OCI-LY7 (cell line): ENCODE results near the gene HRH3. TPM values are rescaled to one million over a fixed set of nuclear protein-coding genes. Genes with fewer than 3 reads are reported as not detected.

Experiments used
- BruUV-seq: library from RNA; stranded (reverse); fragments of 400-500 nt; replicated peaks from 2 replicates; lab custom pipeline; 2021; lab: Mats Ljungman, UMichigan
- CTCF ChIA-PET: fragments of 300-600 bp; sonication (Branson Sonifier 250); formaldehyde crosslinking; loops from one replicate; lab custom pipeline; 2022; ENCODE audit warnings: antibody characterized with exemption; ENCODE audit not compliant: unreplicated experiment; lab: Charles Lee
- POLR2A ChIA-PET: fragments of 300-600 bp; sonication (Branson Sonifier 250); formaldehyde crosslinking; loops from one replicate; lab custom pipeline; 2022; ENCODE audit warnings: antibody characterized with exemption; lab: Charles Lee
- DNase-seq: peaks from one replicate; pipeline ENCODE4 v3.0.0-alpha.2; 2015; ENCODE audit warnings: low spot score
- H2AFZ ChIP-seq: fragments of 200-600 bp; sonication (generic), shearing (Covaris generic); 2 replicates; pipeline ENCODE4 v1.6.1; 2014; ENCODE audit warnings: mild to moderate bottlenecking, antibody characterized with exemption, low read length, moderate library complexity
- H3K27ac ChIP-seq: fragments of 200-600 bp; sonication (generic); 2 replicates; pipeline ENCODE4 v1.5.1; 2014; ENCODE audit warnings: mixed run types, low read depth, mild to moderate bottlenecking, moderate library complexity, low read length, inconsistent platforms; ENCODE audit not compliant: poor library complexity, severe bottlenecking
- H3K36me3 ChIP-seq: fragments of 200-600 bp; sonication (generic); 2 replicates; pipeline ENCODE4 v1.6.1; 2014; ENCODE audit warnings: mild to moderate bottlenecking, antibody characterized with exemption, low read length, moderate library complexity, mixed read lengths; ENCODE audit not compliant: insufficient read depth
- H3K4me1 ChIP-seq: fragments of 200-600 bp; sonication (generic); 2 replicates; pipeline ENCODE4 v1.5.1; 2014; ENCODE audit warnings: mild to moderate bottlenecking, low read length; ENCODE audit not compliant: insufficient read depth, poor library complexity, severe bottlenecking
- H3K4me2 ChIP-seq: fragments of 200-600 bp; sonication (generic); 2 replicates; pipeline ENCODE4 v1.6.1; 2014; ENCODE audit warnings: mild to moderate bottlenecking, low read length
- H3K4me3 ChIP-seq: fragments of 200-600 bp; sonication (generic); 2 replicates; pipeline ENCODE4 v1.5.1; 2014; ENCODE audit warnings: mild to moderate bottlenecking, low read depth, low read length; ENCODE audit not compliant: poor library complexity, severe bottlenecking
- H3K79me2 ChIP-seq: fragments of 200-600 bp; sonication (generic); 2 replicates; pipeline ENCODE4 v1.6.1; 2016; ENCODE audit warnings: low read depth, mild to moderate bottlenecking, low read length, moderate library complexity, mixed read lengths; ENCODE audit not compliant: insufficient read depth
- H3K9me2 ChIP-seq: fragments of 200-600 bp; sonication (generic); 2 replicates; pipeline ENCODE4 v1.6.1; 2016; ENCODE audit warnings: mild to moderate bottlenecking, low read length, mixed read lengths; ENCODE audit not compliant: insufficient read depth
- H3K9me3 ChIP-seq: fragments of 200-600 bp; sonication (generic); 2 replicates; pipeline ENCODE4 v1.6.1; 2014; ENCODE audit warnings: mild to moderate bottlenecking, mixed run types, low read length, mixed read lengths
- H4K20me1 ChIP-seq: fragments of 200-600 bp; sonication (generic); 2 replicates; pipeline ENCODE4 v1.6.1; 2014; ENCODE audit warnings: mild to moderate bottlenecking, antibody characterized with exemption, low read length, moderate library complexity, mixed read lengths; ENCODE audit not compliant: insufficient read depth
- EZH2phosphoT487 ChIP-seq: fragments of 200-600 bp; sonication (generic); IDR thresholded peaks from 2 replicates; pipeline ENCODE4 v1.6.1; 2018; ENCODE audit warnings: low read depth, borderline replicate concordance, mild to moderate bottlenecking, mixed run types, antibody characterized with exemption, low read length, moderate library complexity, mixed read lengths
- intact Hi-C: fragments of 100-400 bp; cut with micrococcal nuclease; formaldehyde crosslinking; loops from one replicate; pipeline ENCODE4 v1.10.0; 2022; ENCODE audit not compliant: unreplicated experiment
- total RNA-seq, 2 experiments: library from RNA; depleted of rRNA in 1 of 2; stranded (reverse); fragments of >200 nt in 1 of 2; shearing (Covaris generic) in 1 of 2; gene quantifications; 2 replicates each; pipeline ENCODE4 v1.2.3, GENCODE V29; 2014 to 2022
- TF ChIP-seq, protein P1 (sequence below): fragments of 200-600 bp; sonication (generic); conservative IDR thresholded peaks from 2 replicates; pipeline ENCODE4 v1.5.1; 2014; ENCODE audit warnings: mild to moderate bottlenecking, antibody characterized with exemption, low read length, moderate library complexity, mixed read lengths

Gene HRH3
- total RNA-seq, 2 experiments from 2014 or later = not detected

DNA sequence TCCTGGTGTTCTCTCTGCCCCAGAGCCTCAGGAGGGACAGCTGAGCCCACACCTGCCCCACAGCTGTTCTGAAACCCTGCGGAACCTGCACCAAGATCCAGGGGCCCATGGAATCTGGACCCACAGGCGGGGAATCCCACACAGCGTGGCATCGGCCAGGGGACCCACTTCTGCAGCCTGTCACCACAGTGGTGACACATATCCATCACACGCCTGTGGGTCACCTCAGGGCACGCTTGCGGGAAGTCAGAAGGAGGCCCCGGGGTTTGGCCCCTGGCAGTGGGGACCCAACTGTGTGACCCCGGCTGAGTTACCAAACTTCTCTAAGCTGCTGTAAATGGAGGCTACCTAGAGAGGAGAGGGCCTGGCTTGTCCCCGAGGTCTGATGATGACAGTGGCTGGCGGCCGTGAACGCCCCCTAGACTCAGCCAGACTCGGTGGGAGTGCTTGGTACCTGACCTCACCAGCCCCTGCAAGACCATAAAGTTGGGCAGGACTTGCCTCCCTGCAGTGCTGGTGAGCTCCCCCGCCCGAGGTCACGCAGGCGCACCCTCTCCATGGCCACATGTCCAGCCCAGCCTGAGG, 2.3 kb upstream of the HRH3 start:
- intact Hi-C loops = no loop called here

DNA sequence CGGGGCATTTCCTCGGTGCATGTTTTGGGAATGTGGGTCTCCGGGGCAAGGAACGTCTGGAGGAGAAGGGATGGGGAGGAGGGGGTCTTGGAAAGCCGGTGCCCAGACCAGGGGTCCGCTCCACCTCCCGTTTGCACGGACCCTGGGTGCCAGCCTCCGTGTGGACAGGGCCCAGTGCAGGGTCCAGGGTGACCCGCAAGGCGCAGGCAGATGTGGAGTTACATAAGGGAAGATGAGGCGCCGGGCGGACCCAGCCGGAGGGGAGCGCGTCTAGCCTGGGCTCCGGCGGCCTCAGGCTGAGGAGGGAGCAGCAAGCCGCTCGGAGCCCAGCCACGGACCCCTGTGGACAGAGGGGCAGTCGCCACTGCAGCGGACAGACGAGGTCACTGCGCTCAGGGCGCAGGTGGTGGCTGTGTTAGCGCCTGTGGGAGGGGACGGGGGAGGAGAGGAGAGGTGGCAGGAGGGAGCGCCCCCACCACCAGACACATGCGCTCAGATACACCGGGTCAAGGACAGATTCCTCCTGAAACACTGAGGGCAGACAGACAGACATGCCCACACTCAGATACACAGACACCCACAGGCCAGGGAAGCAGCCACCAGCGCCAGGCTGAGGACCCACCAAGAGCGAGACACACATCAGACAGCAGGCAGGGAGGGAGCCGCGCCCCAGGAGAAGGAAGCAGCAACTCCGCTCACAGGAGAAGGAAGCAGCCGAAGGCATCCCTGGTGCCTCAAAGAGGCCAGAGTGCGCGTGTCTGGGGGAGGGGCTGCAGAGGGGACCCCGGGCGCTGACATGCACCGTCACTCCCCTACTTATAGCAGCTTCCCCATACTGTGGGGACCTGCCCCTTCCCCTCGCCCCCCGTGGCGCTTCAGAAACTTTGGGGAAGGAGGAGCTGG, 839 bp upstream of the HRH3 start:
- no peak overlapping the region for H3K27ac ChIP-seq
- CTCF ChIA-PET = no interaction called here

More for the DNA sequence above, 2.3 kb upstream of the HRH3 start:
- Histone ChIP-seq H3K27ac (no peak overlapping the region), H3K4me3 (no peak overlapping the region), H2AFZ (no peak overlapping the region), H3K9me3 (no peaks in the 10 kb centered on the region), H3K4me1 (peaks cover 6% of the 10 kb centered on the region), H3K4me2 (no peak overlapping the region), H4K20me1 (no peaks in the 10 kb centered on the region), H3K9me2 (no peaks in the 10 kb centered on the region), H3K79me2 (no peaks in the 10 kb centered on the region), H3K36me3 (no peaks in the 10 kb centered on the region)
- POLR2A ChIA-PET = no interaction called here
- TF ChIP-seq EZH2phosphoT487 = no peak
- TF ChIP-seq, protein P1, sequence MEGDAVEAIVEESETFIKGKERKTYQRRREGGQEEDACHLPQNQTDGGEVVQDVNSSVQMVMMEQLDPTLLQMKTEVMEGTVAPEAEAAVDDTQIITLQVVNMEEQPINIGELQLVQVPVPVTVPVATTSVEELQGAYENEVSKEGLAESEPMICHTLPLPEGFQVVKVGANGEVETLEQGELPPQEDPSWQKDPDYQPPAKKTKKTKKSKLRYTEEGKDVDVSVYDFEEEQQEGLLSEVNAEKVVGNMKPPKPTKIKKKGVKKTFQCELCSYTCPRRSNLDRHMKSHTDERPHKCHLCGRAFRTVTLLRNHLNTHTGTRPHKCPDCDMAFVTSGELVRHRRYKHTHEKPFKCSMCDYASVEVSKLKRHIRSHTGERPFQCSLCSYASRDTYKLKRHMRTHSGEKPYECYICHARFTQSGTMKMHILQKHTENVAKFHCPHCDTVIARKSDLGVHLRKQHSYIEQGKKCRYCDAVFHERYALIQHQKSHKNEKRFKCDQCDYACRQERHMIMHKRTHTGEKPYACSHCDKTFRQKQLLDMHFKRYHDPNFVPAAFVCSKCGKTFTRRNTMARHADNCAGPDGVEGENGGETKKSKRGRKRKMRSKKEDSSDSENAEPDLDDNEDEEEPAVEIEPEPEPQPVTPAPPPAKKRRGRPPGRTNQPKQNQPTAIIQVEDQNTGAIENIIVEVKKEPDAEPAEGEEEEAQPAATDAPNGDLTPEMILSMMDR = no peak
- BruUV-seq = no TSS peak
- CTCF ChIA-PET = no interaction called here
- DNase-seq = no peak

More for the DNA sequence above, 839 bp upstream of the HRH3 start:
- Histone ChIP-seq H3K4me1 (peaks cover 16% of the 10 kb centered on the region), H2AFZ (no peak overlapping the region), H3K9me3 (no peaks in the 10 kb centered on the region), H4K20me1 (no peaks in the 10 kb centered on the region), H3K4me3 (no peak overlapping the region), H3K4me2 (0 out of 2 replicates have a peak overlapping the region, but pooled peaks have one; percentile 21), H3K9me2 (no peaks in the 10 kb centered on the region), H3K36me3 (no peaks in the 10 kb centered on the region), H3K79me2 (no peaks in the 10 kb centered on the region)
- no peak for DNase-seq
- POLR2A ChIA-PET = no interaction called here
- TF ChIP-seq, protein P1 = no peak
- TF ChIP-seq EZH2phosphoT487 = no peak
- intact Hi-C loops = no loop called here
- no TSS peak for BruUV-seq
